SK-N-SH (cell line): Measurements from ENCODE around the gene SIL1. TPM values are rescaled to one million over a fixed set of nuclear protein-coding genes. Genes with fewer than 3 reads are reported as not detected.

Experiments used
- CTCF ChIA-PET: fragments of 300-600, 350-600 bp; formaldehyde crosslinking; extraction: SDS; loops from one replicate; lab custom pipeline; 2021; lab: Yijun Ruan, JAX
- POLR2A ChIA-PET: fragments of 350-600 bp; sonication (Branson Sonifier 250); formaldehyde crosslinking; extraction: SDS; loops from one replicate; lab custom pipeline; 2020; ENCODE audit warnings: antibody characterized with exemption, inconsistent platforms; lab: Yijun Ruan, JAX
- DNase-seq: peaks from one replicate; pipeline ENCODE4 v3.0.0; 2012
- H2AFZ ChIP-seq: fragments of 200-600 bp; sonication (generic); 2 replicates; pipeline ENCODE4 v1.8.1; 2016; ENCODE audit warnings: antibody characterized with exemption, mild to moderate bottlenecking, low read depth
- H3F3A ChIP-seq: fragments of 200-600 bp; sonication (generic); replicated peaks from 2 replicates; pipeline ENCODE3; 2016; ENCODE audit warnings: antibody characterized with exemption, mild to moderate bottlenecking; ENCODE audit not compliant: insufficient read depth
- H3K27ac ChIP-seq, 2 experiments: fragments of 200-500 bp in 1 of 2; fragments of 200-600 bp in 1 of 2; sonication (Bioruptor generic) in 1 of 2; sonication (generic), shearing (Covaris generic) in 1 of 2; 2 replicates each; pipeline versions ENCODE4 v1.5.1 to v1.6.1; 2014 to 2016; ENCODE audit warnings: low read depth in 2 of 2, inconsistent platforms in 1 of 2, low read length in 1 of 2, mild to moderate bottlenecking in 1 of 2, mixed read lengths in 1 of 2
- H3K27me3 ChIP-seq: fragments of 200-600 bp; sonication (generic), shearing (Covaris generic); 2 replicates; pipeline ENCODE4 v1.6.1; 2016; ENCODE audit warnings: mixed run types; ENCODE audit not compliant: insufficient read depth
- H3K36me3 ChIP-seq, 2 experiments: fragments of 200-500 bp in 1 of 2; fragments of 200-600 bp in 1 of 2; sonication (Bioruptor generic) in 1 of 2; sonication (generic) in 1 of 2; replicated peaks in 1 of 2; 2 replicates each; pipeline versions ENCODE3 to v1.5.1; 2014 to 2016; ENCODE audit warnings: low read length in 1 of 2, mild to moderate bottlenecking in 1 of 2; ENCODE audit not compliant: insufficient read depth in 2 of 2, control insufficient read depth in 1 of 2
- H3K4me1 ChIP-seq, 2 experiments: fragments of 200-500 bp in 1 of 2; fragments of 200-600 bp in 1 of 2; sonication (Bioruptor generic) in 1 of 2; sonication (generic), shearing (Covaris generic) in 1 of 2; 2 replicates each; pipeline versions ENCODE4 v1.5.1 to v1.6.1; 2014 to 2016; ENCODE audit warnings: low read depth in 1 of 2, low read length in 1 of 2, mixed run types in 1 of 2; ENCODE audit not compliant: insufficient read depth in 2 of 2, control insufficient read depth in 1 of 2
- H3K4me2 ChIP-seq: fragments of 200-600 bp; sonication (generic), shearing (Covaris generic); 2 replicates; pipeline ENCODE4 v1.6.1; 2017; ENCODE audit warnings: mixed run types
- H3K4me3 ChIP-seq, 2 experiments: fragments of 200-500 bp in 1 of 2; fragments of 200-600 bp in 1 of 2; sonication (Bioruptor generic) in 1 of 2; sonication (generic), shearing (Covaris generic) in 1 of 2; 2 replicates each; pipeline versions ENCODE4 v1.5.1 to v1.8.1; 2014 to 2016; ENCODE audit warnings: low read depth in 2 of 2, inconsistent platforms in 1 of 2, low read length in 1 of 2, mild to moderate bottlenecking in 1 of 2, mixed read lengths in 1 of 2, moderate library complexity in 1 of 2
- H3K79me2 ChIP-seq: fragments of 200-600 bp; sonication (generic); 2 replicates; pipeline ENCODE4 v1.8.1; 2017; ENCODE audit warnings: mild to moderate bottlenecking; ENCODE audit not compliant: insufficient read depth
- H3K9ac ChIP-seq: fragments of 200-600 bp; sonication (generic); 2 replicates; pipeline ENCODE4 v1.6.1; 2017; ENCODE audit warnings: mixed run types
- H3K9me2 ChIP-seq: fragments of 200-600 bp; sonication (generic); 2 replicates; pipeline ENCODE4 v1.6.1; 2017; ENCODE audit warnings: mixed run types
- H3K9me3 ChIP-seq: fragments of 200-600 bp; sonication (generic); 2 replicates; pipeline ENCODE4 v1.6.1; 2017; ENCODE audit warnings: mixed run types, mild to moderate bottlenecking, moderate library complexity
- H4K20me1 ChIP-seq: fragments of 200-600 bp; sonication (generic); 2 replicates; pipeline ENCODE4 v1.6.1; 2017; ENCODE audit warnings: mild to moderate bottlenecking, mixed run types; ENCODE audit not compliant: insufficient read depth
- CHD2 ChIP-seq: fragments of 150-350 bp; IDR thresholded peaks from 2 replicates; pipeline ENCODE4 v1.6.1; 2018; ENCODE audit warnings: low read length; ENCODE audit not compliant: partially characterized antibody
- ELF1 ChIP-seq: IDR thresholded peaks from 2 replicates; pipeline ENCODE4 v1.4.0; 2012
- EP300 ChIP-seq, 2 experiments: IDR thresholded peaks; 2 replicates each; pipeline versions ENCODE4 v1.4.0 to v1.6.1; 2012; ENCODE audit warnings: borderline replicate concordance in 1 of 2, low read depth in 1 of 2, low read length in 1 of 2
- FOSL2 ChIP-seq: IDR thresholded peaks from 2 replicates; pipeline ENCODE4 v1.4.0; 2012; ENCODE audit warnings: low read depth, mild to moderate bottlenecking, moderate library complexity, borderline replicate concordance
- FOXJ3 ChIP-seq: sonication (generic); formaldehyde crosslinking; IDR thresholded peaks from 2 replicates; pipeline ENCODE4 v1.5.1; 2020; ENCODE audit warnings: mild to moderate bottlenecking, missing genetic modification reagents
- GATA2 ChIP-seq: sonication (generic); formaldehyde crosslinking; IDR thresholded peaks from 2 replicates; pipeline ENCODE4 v1.5.0; 2020; ENCODE audit warnings: mild to moderate bottlenecking, missing genetic modification reagents
- MXI1 ChIP-seq: IDR thresholded peaks from 2 replicates; pipeline ENCODE4 v1.6.1; 2012; ENCODE audit warnings: mild to moderate bottlenecking, low read depth, low read length, improper control_type of control experiment
- NRF1 ChIP-seq: IDR thresholded peaks from 2 replicates; pipeline ENCODE4 v1.6.1; 2012; ENCODE audit warnings: low read depth, mild to moderate bottlenecking, low read length
- POLR2AphosphoS5 ChIP-seq: IDR thresholded peaks from 2 replicates; pipeline ENCODE4 v1.6.1; 2012; ENCODE audit warnings: low read depth, low read length
- RAD21 ChIP-seq: IDR thresholded peaks from 2 replicates; pipeline ENCODE4 v1.6.1; 2012; ENCODE audit warnings: mild to moderate bottlenecking, low read length
- RCOR1 ChIP-seq: fragments of 150-350 bp; IDR thresholded peaks from 2 replicates; pipeline ENCODE4 v1.6.1; 2017; ENCODE audit warnings: antibody characterized with exemption, low read length
- RFX5 ChIP-seq: IDR thresholded peaks from 2 replicates; pipeline ENCODE4 v1.6.1; 2012; ENCODE audit warnings: mild to moderate bottlenecking, improper control_type of control experiment, low read length
- TAF1 ChIP-seq: IDR thresholded peaks from 2 replicates; pipeline ENCODE4 v1.6.1; 2012; ENCODE audit warnings: low read depth, mild to moderate bottlenecking, low read length, moderate library complexity, borderline replicate concordance
- TCF12 ChIP-seq: IDR thresholded peaks from 2 replicates; pipeline ENCODE4 v1.4.0; 2012
- TEAD4 ChIP-seq: IDR thresholded peaks from 2 replicates; pipeline ENCODE4 v1.4.0; 2012; ENCODE audit warnings: mild to moderate bottlenecking, borderline replicate concordance; ENCODE audit not compliant: insufficient read depth
- USF1 ChIP-seq: IDR thresholded peaks from 2 replicates; pipeline ENCODE4 v1.4.0; 2012; ENCODE audit warnings: low read depth, borderline replicate concordance
- YY1 ChIP-seq: IDR thresholded peaks from 2 replicates; pipeline ENCODE4 v1.4.0; 2012; ENCODE audit warnings: low read depth, mild to moderate bottlenecking
- WGBS: methylation state at CpG from one replicate; pipeline ENCODE4 v1.1.6; 2017; ENCODE audit warnings: low lambda C conversion rate; 5-methylcytosine and 5-hydroxymethylcytosine counted together
- polyA plus RNA-seq, 3 experiments: library from polyadenylated mRNA; depleted of rRNA; stranded (reverse); fragments of >200 nt; gene quantifications; 2 replicates each; pipeline ENCODE4 v1.2.3, GENCODE V29; 2012
- TF ChIP-seq, protein P1 (sequence below): IDR thresholded peaks from 2 replicates; pipeline ENCODE4 v1.6.1; 2012; ENCODE audit warnings: mild to moderate bottlenecking, low read depth, low read length, moderate library complexity
- TF ChIP-seq, protein P2 (sequence below): fragments of 150-350 bp; IDR thresholded peaks from 2 replicates; pipeline ENCODE4 v1.6.1; 2017; ENCODE audit warnings: antibody characterized with exemption, low read length, low read depth, borderline replicate concordance
- TF ChIP-seq, protein P3 (sequence below): IDR thresholded peaks from 2 replicates; pipeline ENCODE4 v1.4.0; 2012; ENCODE audit warnings: low read depth, borderline replicate concordance

The SIL1 gene
- polyA plus RNA-seq, 1 of the 3 experiments (the other 2 are of a cell fraction) = 25.9 TPM

DNA sequence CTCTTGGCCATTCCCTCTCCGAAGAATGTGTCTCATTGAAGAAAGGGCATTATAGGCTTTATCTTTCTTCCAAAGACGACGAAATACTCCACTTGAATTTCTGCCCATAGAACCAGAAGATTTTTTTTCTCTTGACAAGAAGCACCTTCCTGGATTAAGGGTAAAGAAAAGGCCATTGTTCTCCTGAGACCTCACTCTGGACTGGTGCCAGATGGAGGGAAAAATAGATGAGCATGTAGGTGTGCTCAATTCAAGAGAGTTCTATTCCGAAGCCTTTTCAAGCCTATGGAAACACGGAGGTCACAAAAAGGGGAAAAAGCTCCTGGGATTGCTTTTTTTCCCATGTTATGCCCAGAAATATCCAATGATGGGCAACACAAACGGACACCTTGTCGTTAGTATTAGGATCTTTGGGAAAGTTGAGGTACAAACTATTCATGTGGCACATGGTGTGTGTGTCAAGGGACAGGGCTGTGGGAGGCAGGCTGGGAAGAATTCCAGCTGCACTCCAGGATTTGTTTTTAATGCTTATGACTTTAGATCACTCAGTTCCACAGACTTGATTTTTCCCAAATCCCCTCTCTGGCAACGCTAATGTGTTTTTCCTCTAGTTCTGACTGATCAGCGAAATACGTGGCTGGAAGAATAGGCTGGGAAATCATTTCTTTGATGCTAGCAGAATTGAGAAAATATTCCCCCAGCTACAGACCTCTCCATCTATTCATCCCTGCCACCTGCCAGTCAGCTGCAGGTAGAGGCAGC lies 89.9 kb downstream of the SIL1 start:
- Histone ChIP-seq H3K9me2 (no peaks in the 10 kb centered on the region), H3F3A (no peaks in the 10 kb centered on the region), H3K36me3 (no peaks in the 10 kb centered on the region), H3K4me3 (no peak overlapping the region), H3K9me3 (no peaks in the 10 kb centered on the region), H3K4me2 (no peak overlapping the region), H3K9ac (no peak overlapping the region), H3K27me3 (no peaks in the 10 kb centered on the region), H3K4me1 (peaks cover 0 to 23% of the 10 kb centered on the region in 2 experiments; a peak in 1 of 4 replicates), H2AFZ (no peak overlapping the region), H3K79me2 (no peaks in the 10 kb centered on the region), H4K20me1 (no peaks in the 10 kb centered on the region), H3K27ac (no peak overlapping the region)
- CTCF ChIA-PET = interaction anchor here (1.1 kb wide), 1 partner anchor 19 kb away, joined by 4 read pairs; no protein-coding TSS in a partner anchor
- TF ChIP-seq FOXJ3 (CRISPR knock-in tag) = no peak
- TF ChIP-seq CHD2 = no peak
- TF ChIP-seq RAD21 = no peak
- no peak for TF ChIP-seq POLR2AphosphoS5
- no peak for TF ChIP-seq TAF1
- TF ChIP-seq USF1 = no peak
- no peak for TF ChIP-seq ELF1
- TF ChIP-seq RCOR1 = no peak
- TF ChIP-seq RFX5 = no peak
- TF ChIP-seq TEAD4 = no peak
- no peak for TF ChIP-seq YY1
- no peak for TF ChIP-seq TCF12
- TF ChIP-seq, protein P1, sequence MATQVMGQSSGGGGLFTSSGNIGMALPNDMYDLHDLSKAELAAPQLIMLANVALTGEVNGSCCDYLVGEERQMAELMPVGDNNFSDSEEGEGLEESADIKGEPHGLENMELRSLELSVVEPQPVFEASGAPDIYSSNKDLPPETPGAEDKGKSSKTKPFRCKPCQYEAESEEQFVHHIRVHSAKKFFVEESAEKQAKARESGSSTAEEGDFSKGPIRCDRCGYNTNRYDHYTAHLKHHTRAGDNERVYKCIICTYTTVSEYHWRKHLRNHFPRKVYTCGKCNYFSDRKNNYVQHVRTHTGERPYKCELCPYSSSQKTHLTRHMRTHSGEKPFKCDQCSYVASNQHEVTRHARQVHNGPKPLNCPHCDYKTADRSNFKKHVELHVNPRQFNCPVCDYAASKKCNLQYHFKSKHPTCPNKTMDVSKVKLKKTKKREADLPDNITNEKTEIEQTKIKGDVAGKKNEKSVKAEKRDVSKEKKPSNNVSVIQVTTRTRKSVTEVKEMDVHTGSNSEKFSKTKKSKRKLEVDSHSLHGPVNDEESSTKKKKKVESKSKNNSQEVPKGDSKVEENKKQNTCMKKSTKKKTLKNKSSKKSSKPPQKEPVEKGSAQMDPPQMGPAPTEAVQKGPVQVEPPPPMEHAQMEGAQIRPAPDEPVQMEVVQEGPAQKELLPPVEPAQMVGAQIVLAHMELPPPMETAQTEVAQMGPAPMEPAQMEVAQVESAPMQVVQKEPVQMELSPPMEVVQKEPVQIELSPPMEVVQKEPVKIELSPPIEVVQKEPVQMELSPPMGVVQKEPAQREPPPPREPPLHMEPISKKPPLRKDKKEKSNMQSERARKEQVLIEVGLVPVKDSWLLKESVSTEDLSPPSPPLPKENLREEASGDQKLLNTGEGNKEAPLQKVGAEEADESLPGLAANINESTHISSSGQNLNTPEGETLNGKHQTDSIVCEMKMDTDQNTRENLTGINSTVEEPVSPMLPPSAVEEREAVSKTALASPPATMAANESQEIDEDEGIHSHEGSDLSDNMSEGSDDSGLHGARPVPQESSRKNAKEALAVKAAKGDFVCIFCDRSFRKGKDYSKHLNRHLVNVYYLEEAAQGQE = no peak
- no peak for TF ChIP-seq EP300 (IDR thresholded peaks at IDR 0.05; ENCODE audit: borderline replicate concordance in 1 of 2, low read depth in 1 of 2, low read length in 1 of 2)
- no peak for TF ChIP-seq NRF1
- TF ChIP-seq FOSL2 = no peak
- TF ChIP-seq MXI1 = no peak
- TF ChIP-seq, protein P2, sequence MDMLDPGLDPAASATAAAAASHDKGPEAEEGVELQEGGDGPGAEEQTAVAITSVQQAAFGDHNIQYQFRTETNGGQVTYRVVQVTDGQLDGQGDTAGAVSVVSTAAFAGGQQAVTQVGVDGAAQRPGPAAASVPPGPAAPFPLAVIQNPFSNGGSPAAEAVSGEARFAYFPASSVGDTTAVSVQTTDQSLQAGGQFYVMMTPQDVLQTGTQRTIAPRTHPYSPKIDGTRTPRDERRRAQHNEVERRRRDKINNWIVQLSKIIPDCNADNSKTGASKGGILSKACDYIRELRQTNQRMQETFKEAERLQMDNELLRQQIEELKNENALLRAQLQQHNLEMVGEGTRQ = no peak
- TF ChIP-seq, protein P3, sequence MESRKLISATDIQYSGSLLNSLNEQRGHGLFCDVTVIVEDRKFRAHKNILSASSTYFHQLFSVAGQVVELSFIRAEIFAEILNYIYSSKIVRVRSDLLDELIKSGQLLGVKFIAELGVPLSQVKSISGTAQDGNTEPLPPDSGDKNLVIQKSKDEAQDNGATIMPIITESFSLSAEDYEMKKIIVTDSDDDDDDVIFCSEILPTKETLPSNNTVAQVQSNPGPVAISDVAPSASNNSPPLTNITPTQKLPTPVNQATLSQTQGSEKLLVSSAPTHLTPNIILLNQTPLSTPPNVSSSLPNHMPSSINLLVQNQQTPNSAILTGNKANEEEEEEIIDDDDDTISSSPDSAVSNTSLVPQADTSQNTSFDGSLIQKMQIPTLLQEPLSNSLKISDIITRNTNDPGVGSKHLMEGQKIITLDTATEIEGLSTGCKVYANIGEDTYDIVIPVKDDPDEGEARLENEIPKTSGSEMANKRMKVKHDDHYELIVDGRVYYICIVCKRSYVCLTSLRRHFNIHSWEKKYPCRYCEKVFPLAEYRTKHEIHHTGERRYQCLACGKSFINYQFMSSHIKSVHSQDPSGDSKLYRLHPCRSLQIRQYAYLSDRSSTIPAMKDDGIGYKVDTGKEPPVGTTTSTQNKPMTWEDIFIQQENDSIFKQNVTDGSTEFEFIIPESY = no peak
- no peak for TF ChIP-seq GATA2 (CRISPR knock-in tag)
- DNase-seq = no peak
- 92% methylated on average over 10 of the region's 10 CpGs for WGBS
- POLR2A ChIA-PET = no interaction called here
